GM13977 (cell line): ENCODE measurements around the gene AFAP1L1.
A peak's percentile ranks its signal among the peaks of the same experiment; 100 is the strongest.

Source experiments
- DNase-seq: peaks from one replicate; pipeline ENCODE4 v3.0.0; 2012; ENCODE audit warnings: low spot score
- CTCF ChIP-seq: IDR thresholded peaks from 2 replicates; pipeline ENCODE4 v1.5.1; 2012; ENCODE audit warnings: mild to moderate bottlenecking, control low read depth; ENCODE audit not compliant: insufficient read depth; ENCODE audit errors: extremely low read depth, missing control alignments
- in situ Hi-C: fragments of 300-500 bp; cut with MboI; formaldehyde crosslinking; loops from one replicate; pipeline ENCODE4 v1.12.0; 2022; ENCODE audit warnings: low sequenced_read_pairs, low pct_unique_long_range_greater_than_20kb, mixed read lengths, inconsistent platforms; ENCODE audit not compliant: unreplicated experiment

The AFAP1L1 gene

GRCh38 chr5:149317281-149318048 is 45.8 kb downstream of the AFAP1L1 start:
- peak; percentile 76 for DNase-seq
- peak; percentile 75 for TF ChIP-seq CTCF
- in situ Hi-C loops, result no loop called here

- TF ChIP-seq CTCF, result no peak
- in situ Hi-C loops, result no loop called here
- DNase-seq, result no peak
These were observed 47.5 kb downstream of the AFAP1L1 start for GRCh38 chr5:149319174-149319573.

GRCh38 chr5:149320791-149321330 is 49.2 kb downstream of the AFAP1L1 start:
- TF ChIP-seq CTCF, result no peak
- in situ Hi-C loops, result no loop called here
- DNase-seq, result no peak

GRCh38 chr5:149322518-149322917 is 50.9 kb downstream of the AFAP1L1 start:
- in situ Hi-C loops, result no loop called here
- DNase-seq, result no peak

GRCh38 chr5:149323210-149323609 is 51.6 kb downstream of the AFAP1L1 start:
- DNase-seq, result no peak
- TF ChIP-seq CTCF, result no peak
- in situ Hi-C loops, result no loop called here

More at GRCh38 chr5:149322518-149322917, 50.9 kb downstream of the AFAP1L1 start:
- TF ChIP-seq CTCF, result no peak

- no peak for TF ChIP-seq CTCF
- DNase-seq, result no peak
- in situ Hi-C loops, result no loop called here
These were observed 52.1 kb downstream of the AFAP1L1 start for GRCh38 chr5:149323621-149324205.
